ENCODE results near the gene P2RY8.
A peak's percentile ranks its signal among the peaks of the same experiment; 100 is the strongest.

DNA sequence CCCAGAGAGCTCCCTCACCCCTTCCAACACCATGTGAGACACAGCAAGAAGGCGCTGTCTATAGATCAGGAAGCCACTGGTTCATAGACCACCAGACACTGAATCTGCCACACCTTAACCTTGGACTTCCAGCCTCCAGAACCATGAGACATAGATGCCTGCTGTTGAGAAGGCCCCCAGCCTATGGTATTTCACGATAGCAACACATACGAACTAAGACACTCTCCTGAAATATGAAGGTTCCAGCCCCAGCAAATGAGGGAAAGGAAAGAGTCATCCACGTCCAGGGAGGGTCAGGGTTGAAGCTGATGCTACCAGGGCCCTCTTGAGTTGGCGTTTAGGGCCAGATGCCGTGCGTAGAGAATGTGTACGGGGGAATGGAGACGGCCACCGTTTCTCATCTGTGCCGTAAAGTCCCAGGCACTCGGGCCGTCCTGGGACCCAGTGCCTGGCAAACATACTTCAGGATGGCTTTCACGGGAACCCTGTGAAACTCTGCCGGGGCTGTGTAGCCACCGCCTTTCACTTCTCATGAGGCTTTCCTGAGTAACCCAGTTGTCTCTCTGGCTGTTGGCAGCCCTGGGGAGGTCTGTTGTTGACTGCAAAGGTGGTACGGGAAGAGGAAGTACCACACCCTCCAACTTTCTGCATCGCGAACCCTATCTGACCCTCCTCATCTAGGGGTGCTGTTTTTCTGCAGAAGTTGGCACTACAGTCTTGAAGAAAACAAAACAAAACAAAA, 17.7 kb upstream of the P2RY8 start:
- TF ChIP-seq, protein P1, sequence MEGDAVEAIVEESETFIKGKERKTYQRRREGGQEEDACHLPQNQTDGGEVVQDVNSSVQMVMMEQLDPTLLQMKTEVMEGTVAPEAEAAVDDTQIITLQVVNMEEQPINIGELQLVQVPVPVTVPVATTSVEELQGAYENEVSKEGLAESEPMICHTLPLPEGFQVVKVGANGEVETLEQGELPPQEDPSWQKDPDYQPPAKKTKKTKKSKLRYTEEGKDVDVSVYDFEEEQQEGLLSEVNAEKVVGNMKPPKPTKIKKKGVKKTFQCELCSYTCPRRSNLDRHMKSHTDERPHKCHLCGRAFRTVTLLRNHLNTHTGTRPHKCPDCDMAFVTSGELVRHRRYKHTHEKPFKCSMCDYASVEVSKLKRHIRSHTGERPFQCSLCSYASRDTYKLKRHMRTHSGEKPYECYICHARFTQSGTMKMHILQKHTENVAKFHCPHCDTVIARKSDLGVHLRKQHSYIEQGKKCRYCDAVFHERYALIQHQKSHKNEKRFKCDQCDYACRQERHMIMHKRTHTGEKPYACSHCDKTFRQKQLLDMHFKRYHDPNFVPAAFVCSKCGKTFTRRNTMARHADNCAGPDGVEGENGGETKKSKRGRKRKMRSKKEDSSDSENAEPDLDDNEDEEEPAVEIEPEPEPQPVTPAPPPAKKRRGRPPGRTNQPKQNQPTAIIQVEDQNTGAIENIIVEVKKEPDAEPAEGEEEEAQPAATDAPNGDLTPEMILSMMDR (IDR thresholded peaks at IDR 0.05 in 8 of 11, conservative IDR thresholded peaks at IDR 0.05 in 3 of 11) = no peak
- TF ChIP-seq POLR2A (IDR thresholded peaks at IDR 0.05) = no peak
- peak in 2 of 3 donors; percentile 44 to 82 for TF ChIP-seq POLR2AphosphoS5 (IDR thresholded peaks at IDR 0.05)

Measured in spleen (tissue), 7 donors.